ENCODE data around the gene PRR14.

- TF ChIP-seq CTCF (IDR thresholded peaks at IDR 0.05) (no peak), POLR2A (IDR thresholded peaks at IDR 0.05) (no peak)
These were observed 31.6 kb upstream of the PRR14 start for GRCh38 chr16:30619202-30619601.

All from Peyer's patch (tissue), 4 donors.